Bronchial epithelial cell (primary cell): ENCODE data around the gene CHST9. TPM values are rescaled to one million over a fixed set of nuclear protein-coding genes. Genes with fewer than 3 reads are reported as not detected.
A peak's percentile ranks its signal among the peaks of the same experiment; 100 is the strongest.

Source experiments
- DNase-seq: peaks from one replicate; pipeline ENCODE4 v3.0.0-alpha.2; 2010; ENCODE audit warnings: low read depth
- FAIRE-seq: peaks from 2 replicates; lab custom pipeline; 2011; peaks lifted over from hg19 to GRCh38; lab: Jason Lieb, UNC
- H3K27me3 ChIP-seq: 2 replicates; pipeline ENCODE4 v1.5.1; 2011; ENCODE audit warnings: low read length; ENCODE audit not compliant: control insufficient read depth, insufficient read depth
- H3K36me3 ChIP-seq: 2 replicates; pipeline ENCODE4 v1.5.1; 2011; ENCODE audit warnings: low read length; ENCODE audit not compliant: control insufficient read depth, insufficient read depth
- H3K4me3 ChIP-seq: 2 replicates; pipeline ENCODE4 v1.5.1; 2011; ENCODE audit warnings: mild to moderate bottlenecking, low read depth, low read length, control low read depth
- total RNA-seq: library from RNA; depleted of rRNA; stranded (reverse); fragments of >200 nt; gene quantifications from 2 replicates; pipeline ENCODE4 v1.2.1, GENCODE V29; 2014
- TF ChIP-seq, protein P1 (sequence below): IDR thresholded peaks from 2 replicates; pipeline ENCODE4 v1.5.1; 2011; ENCODE audit warnings: mild to moderate bottlenecking, moderate library complexity, low read length, control low read depth, inconsistent platforms; ENCODE audit not compliant: insufficient read depth, severe bottlenecking

The CHST9 gene
- total RNA-seq, 1 donor from 2014 or later = 0.26 TPM

DNA sequence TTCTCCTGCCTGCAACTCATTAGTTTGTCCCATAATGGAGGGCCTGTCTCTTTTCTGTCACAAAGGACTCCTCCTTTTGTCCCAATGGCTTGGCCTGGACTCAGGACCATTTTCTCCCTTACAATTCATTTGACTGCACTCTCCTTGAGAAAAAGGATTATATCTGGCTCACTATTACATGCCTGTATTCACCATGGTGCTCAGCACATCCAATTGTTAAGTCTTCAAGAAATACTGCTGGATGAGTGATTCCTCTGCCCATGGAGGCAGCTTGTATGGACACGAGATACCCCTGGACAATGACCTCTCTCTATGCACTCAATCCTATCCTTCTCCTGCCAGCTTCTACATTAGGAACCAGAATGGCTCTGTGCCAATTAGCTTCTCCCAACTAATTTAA, 47.0 kb downstream of the CHST9 start:
- DNase-seq (no peak), FAIRE-seq (no peak)
- no peaks in the 10 kb centered on the region for H3K36me3 ChIP-seq
- H3K4me3 ChIP-seq = no peak overlapping the region
- TF ChIP-seq, protein P1, sequence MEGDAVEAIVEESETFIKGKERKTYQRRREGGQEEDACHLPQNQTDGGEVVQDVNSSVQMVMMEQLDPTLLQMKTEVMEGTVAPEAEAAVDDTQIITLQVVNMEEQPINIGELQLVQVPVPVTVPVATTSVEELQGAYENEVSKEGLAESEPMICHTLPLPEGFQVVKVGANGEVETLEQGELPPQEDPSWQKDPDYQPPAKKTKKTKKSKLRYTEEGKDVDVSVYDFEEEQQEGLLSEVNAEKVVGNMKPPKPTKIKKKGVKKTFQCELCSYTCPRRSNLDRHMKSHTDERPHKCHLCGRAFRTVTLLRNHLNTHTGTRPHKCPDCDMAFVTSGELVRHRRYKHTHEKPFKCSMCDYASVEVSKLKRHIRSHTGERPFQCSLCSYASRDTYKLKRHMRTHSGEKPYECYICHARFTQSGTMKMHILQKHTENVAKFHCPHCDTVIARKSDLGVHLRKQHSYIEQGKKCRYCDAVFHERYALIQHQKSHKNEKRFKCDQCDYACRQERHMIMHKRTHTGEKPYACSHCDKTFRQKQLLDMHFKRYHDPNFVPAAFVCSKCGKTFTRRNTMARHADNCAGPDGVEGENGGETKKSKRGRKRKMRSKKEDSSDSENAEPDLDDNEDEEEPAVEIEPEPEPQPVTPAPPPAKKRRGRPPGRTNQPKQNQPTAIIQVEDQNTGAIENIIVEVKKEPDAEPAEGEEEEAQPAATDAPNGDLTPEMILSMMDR = no peak
- no peaks in the 10 kb centered on the region for H3K27me3 ChIP-seq

- Histone ChIP-seq H3K4me3 (no peak overlapping the region), H3K36me3 (no peaks in the 10 kb centered on the region), H3K27me3 (no peaks in the 10 kb centered on the region)
- peak; percentile 90 for DNase-seq
- TF ChIP-seq, protein P1 = no peak
- peak; percentile 43 for FAIRE-seq
Observed at GRCh38 chr18:27136208-27136535, 48.9 kb downstream of the CHST9 start.

DNA sequence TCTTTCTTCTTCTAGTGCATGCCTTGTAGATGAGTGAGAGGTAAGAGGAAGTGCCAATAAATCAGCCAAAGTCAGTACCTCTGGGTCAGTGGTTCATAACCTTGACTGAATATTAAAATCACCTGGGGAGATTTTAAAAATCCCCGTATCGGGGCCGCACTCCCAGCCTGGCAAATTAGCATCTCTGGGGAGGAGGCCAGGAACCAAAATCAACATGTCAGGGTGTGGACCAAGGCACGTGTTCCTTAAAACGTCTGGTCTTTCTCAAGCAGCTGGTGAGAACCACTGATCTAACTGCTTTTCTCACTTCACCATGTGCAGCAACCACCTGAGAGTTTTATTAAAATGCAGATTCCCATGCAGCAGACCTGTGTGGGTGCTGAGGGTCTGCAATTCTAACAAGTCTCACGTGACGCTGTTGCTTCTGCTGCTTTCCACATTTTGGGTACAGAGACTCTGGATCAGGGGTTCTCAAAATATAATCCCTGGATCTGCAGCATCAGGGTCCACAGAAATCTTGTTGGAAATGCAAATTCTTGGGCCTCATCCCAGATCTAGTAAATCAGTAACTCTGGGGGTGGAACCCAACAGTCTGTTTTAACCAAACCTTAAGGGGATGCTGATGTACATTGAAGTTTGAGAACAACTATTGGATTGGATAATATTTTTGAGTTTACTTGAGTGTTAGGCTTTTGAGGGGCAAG, 49.5 kb downstream of the CHST9 start:
- DNase-seq (peak; percentile 28), FAIRE-seq (no peak)
- Histone ChIP-seq H3K36me3 (no peaks in the 10 kb centered on the region), H3K27me3 (no peaks in the 10 kb centered on the region), H3K4me3 (no peak overlapping the region)
- TF ChIP-seq, protein P1 = no peak

- FAIRE-seq (no peak), DNase-seq (no peak)
- H3K36me3 ChIP-seq = no peaks in the 10 kb centered on the region
- H3K27me3 ChIP-seq = no peaks in the 10 kb centered on the region
- no peak overlapping the region for H3K4me3 ChIP-seq
- TF ChIP-seq, protein P1 = no peak
Observed at GRCh38 chr18:27130065-27130630, 55.0 kb downstream of the CHST9 start.

- no peak for DNase-seq
- TF ChIP-seq, protein P1 = no peak
- FAIRE-seq = no peak
- no peak overlapping the region for H3K4me3 ChIP-seq
- H3K36me3 ChIP-seq = no peaks in the 10 kb centered on the region
- H3K27me3 ChIP-seq = no peaks in the 10 kb centered on the region
Observed at GRCh38 chr18:27124196-27124595, 60.9 kb downstream of the CHST9 start.

DNA sequence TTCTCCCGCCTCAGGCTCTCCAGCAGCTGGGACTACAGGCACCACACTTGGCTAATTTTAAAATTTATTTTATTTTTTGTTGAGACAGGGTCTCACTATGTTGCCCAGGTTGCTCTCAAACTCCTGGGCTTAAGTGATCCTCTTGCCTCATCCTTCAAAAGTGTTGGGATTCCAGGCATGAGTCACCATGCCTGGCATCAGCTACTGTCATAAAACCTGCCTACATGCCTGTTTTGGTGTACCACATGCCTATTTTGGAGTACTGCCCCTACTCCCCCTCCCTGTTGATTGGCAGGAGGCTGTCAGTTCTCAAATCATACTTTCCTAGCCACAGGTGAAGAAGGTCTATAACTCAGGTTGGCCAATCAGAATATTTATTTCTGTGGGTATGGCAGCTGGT, 64.0 kb downstream of the CHST9 start:
- FAIRE-seq = no peak
- TF ChIP-seq, protein P1 = no peak

More for the DNA sequence above, 64.0 kb downstream of the CHST9 start:
- no peaks in the 10 kb centered on the region for H3K27me3 ChIP-seq
- H3K36me3 ChIP-seq = no peaks in the 10 kb centered on the region
- DNase-seq = peak; percentile 44
- H3K4me3 ChIP-seq = no peak overlapping the region
